DMS53 (cell line): ENCODE results near the gene HIKESHI.
A peak's percentile ranks its signal among the peaks of the same experiment; 100 is the strongest.
"Not testable (repeated sequence)": the region's sequence is repeated elsewhere in the genome, so short reads cannot be mapped to it uniquely, and the experiment has no call there.

Experiments
- DNase-seq: peaks from one replicate; lab custom pipeline; 2025; lab: John Stamatoyannopoulos, UW

HIKESHI gene

DNA sequence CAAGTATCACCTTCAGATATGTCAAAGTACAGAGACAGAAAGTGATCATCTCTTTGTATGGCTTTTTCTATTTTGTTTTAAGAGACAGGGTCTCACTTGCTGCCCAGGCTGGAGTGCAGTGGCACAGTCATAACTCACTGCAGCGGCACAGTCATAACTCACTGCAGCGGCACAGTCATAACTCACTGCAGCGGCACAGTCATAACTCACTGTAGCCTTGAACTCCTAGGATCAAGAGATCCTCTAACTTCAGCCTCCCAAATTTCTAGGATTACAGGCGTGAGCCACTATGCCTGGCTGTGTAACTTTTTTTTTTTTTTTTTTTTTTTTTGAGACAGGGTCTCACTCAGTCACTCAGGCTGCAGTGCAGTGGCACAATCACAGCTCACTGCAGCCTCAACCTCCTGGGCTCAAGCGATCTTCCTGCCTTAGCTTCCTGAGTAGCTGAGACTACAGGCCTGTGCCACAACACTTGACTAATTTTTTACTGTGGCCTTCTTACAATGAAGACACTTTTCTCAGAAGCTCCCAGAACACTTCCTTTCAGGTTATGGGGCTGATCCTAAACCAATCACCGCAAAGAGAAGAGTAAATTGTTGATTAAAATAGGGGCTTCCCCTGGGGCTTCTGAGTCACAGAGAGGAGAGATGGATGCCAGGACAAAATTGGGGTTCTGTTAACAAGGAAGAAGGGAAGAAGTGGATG, 9.0 kb upstream of the HIKESHI start:
- DNase-seq = no peak

DNA sequence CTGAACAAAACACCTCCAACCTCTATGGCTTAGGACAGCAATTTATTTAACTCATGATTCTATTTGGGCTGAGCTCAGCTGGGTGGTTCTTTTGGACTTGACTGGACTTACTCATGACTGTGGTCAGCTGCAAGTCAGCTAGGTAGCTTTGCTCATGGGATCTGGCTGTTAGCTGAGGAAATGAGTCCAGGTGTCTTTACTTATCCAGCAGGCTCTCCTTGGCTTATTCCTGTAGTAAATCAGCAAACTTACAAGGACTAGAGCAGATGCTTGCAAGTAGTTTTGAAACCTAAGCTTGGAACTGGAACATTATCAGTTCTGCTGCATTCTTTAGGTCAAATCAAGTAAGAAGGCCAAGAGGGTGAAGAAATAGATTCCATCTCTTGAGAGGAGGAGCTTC, 8.0 kb upstream of the HIKESHI start:
- no peak for DNase-seq

DNA sequence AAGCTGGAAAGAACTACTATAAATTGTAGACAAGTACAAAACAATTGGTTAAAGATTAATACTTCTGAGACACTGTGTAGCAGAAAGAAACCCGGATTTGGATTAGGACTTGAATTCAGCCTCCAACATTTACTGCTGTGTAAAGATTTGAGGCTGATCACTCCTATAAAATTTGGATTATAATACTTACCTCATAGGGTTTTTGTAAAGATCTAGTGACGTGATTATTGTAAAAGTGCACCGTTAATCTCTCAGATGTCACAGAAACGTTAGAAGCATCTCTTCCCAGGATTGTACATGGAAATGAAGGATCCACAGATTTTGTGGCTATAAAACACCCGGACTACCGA, 323 bp upstream of the HIKESHI start:
- peak; percentile 53 for DNase-seq

DNA sequence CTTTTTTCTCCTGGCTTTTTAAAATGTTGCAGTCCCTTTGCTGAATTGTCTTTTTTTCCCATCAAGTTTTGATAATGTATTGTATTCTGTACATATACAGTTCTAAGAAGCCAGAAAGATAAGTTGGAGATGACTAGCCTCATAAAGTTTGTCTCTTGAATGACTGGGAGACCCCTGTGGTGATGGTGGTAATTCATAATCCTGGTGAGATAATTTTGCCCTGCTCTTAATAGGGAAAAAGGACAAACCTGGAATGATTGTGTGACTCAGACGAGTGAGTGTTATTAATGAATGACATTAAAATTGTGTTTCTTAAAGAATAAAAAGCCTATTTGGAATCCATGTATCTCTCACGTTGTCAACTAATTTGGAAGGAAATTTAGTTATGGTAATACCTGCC, 1.2 kb downstream of the HIKESHI start:
- no peak for DNase-seq

DNA sequence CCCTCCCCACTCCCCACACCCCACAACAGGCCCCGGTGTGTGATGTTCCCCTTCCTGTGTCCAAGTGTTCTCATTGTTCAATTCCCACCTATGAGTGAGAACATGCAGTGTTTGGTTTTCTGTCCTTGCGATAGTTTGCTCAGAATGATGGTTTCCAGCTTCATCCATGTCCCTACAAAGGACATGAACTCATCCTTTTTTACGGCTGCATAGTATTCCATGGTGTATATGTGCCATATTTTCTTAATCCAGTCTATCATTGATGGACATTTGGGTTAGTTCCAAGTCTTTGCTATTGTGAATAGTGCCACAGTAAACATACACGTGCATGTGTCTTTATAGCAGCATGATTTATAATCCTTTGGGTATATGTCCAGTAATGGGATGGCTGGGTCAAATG, 6.7 kb downstream of the HIKESHI start:
- DNase-seq = not testable (repeated sequence)

DNA sequence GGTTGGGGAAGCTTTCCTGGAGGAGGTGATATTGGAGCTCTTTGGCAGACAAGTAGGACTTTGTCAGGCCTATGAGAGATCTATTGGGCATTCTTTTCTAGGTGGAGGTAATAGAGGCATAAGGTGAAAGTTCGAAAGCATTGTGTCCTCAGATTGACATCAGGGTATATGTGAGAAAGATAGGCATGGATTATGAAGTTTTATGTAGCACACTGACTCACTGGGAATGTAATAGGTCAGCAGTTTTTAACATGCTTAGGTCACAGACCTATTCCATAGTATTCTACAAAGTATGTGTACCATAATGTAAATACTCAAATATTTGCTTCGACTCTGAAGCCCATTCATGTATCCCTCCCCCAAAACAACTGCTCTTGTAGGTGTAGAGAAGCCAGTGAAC, 11.8 kb downstream of the HIKESHI start:
- DNase-seq = no peak

DNA sequence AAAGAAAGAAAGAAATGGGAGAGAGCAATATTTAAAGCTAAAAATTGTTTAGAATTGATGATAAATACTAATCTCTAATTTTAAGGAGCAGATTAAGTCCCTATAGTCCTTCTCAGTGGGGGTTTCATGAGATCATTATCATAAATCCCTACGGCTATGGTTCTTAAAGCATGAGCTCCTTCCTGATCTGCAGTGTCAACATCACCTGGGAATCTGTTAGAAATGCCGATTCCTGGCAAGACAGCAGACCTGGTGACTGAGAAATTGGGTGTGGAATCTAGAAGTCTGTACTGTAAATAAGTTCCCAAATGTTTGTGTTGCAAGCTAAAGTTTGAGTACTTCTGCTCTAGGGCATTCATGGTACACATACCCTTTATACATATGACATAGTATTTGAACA, 12.6 kb downstream of the HIKESHI start:
- no peak for DNase-seq

DNA sequence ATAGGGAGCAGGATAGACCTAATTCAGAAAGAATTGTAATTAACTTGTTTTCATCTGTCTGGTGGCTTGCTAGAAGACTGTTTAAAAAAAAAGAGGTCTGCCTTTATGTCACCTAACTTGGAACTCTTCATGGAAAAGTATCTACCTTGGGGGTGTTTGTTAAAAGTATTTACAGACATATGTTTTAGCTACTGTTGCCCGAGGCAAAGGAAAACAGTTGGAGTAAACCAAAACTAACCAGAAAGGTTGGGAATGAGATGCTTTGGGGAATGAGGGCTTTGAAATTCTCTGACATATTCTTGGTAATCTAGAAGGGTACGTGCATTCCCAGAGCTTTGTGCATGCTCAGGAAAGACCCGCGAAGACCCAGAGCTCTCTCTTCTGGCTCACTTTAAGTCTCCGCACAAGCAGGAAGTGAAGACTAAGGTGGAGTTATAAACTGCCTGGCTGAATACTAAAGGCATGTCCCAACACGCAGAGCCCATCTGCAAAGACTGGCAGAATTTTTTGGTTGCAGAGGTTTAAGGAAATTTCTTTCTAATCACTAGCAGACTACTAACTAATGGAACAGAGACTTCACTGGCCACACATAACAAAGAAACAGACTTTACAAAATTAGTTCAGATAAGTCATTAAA, 33.2 kb downstream of the HIKESHI start:
- DNase-seq = no peak

DNA sequence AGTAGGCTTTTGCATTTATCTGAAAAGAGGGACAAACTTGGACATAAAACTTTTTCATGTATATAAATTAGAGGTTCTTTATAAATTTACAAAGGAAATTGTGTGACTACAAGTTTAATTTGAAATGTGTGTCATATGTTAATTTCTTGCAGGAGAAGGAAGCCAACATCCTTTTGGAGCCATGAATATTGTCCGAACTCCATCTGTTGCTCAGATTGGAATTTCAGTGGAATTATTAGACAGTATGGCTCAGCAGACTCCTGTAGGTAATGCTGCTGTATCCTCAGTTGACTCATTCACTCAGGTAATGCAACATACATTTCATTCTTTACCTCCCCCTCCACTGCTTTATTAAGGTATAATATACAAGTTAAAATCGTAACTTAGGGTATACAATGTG, 35.2 kb downstream of the HIKESHI start:
- no peak for DNase-seq

DNA sequence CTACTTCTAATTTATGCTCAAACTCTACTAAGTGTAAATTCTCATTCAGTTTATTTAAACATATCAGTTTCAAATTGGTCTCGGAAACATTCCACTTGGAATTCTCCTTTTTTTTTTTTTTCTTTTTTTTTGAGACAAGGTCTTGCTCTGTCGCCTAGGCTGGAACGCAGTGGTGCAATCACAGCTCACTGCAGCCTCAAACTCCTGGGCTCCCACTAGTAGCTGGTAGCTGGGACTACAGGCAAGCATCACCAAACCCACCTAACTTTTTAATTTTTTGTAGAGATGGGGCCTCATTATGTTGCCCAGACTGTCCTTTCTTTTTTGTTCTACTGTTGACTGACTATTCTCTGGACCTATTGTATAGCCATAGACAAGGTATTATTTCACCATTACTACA, 39.3 kb downstream of the HIKESHI start:
- no peak for DNase-seq

DNA sequence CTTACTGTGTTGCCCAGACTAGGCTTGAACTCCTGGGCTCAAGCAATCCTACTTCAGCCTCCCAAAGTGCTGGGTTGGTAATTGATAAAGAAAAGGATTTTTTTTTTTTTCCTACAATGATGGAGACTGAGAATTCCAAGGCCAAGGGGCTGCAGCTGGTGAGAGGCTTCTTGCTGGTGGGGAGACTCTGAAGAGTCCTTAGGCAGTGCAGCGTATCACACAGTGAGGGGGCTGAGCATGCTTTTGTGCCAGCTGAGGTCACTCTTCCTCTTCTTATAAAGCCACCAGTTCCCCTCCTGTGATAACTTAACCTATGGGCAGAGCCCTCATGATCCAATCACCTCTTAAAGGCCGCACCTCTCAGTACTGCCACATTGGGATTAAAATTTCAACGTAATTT, 44.5 kb downstream of the HIKESHI start:
- DNase-seq = no peak

DNA sequence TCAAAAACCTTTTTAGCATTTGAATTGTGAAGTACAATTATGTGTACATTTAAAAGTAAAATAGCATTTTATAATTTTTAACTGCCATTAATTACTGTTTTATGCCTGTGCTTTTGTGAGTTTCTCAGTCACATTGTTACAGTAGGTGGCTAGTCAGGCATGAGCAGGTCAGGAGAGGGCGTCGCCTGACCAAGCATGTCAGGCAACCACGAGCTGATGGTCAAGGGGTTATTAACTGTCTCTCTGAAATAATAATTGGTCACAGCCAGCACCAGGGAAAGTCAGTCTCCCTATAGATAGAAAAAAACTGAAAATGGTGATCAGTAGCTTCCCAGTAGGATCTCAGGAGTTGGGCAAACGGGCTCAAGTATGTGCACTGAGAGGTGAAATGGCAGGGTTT, 53.2 kb downstream of the HIKESHI start:
- DNase-seq = peak; percentile 32

DNA sequence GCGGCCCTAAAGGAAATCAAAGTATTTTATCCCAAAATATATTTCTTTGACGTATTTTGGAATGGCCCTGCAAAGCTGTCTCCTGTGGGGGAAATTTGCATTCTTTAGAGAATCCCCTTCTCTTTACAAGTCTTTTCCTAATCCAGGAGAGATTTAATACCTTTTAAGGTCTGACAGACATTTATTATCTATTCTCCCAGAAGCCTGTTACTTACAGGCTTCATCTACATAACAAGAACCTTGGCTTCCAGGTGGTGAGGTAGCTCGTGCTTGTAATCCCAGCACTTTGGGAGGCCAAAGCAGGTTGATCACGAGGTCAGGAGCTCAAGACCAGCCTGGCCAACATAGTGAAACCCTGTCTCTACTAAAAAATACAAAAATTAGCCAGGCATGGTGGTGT, 55.4 kb downstream of the HIKESHI start:
- not testable (repeated sequence) for DNase-seq

DNA sequence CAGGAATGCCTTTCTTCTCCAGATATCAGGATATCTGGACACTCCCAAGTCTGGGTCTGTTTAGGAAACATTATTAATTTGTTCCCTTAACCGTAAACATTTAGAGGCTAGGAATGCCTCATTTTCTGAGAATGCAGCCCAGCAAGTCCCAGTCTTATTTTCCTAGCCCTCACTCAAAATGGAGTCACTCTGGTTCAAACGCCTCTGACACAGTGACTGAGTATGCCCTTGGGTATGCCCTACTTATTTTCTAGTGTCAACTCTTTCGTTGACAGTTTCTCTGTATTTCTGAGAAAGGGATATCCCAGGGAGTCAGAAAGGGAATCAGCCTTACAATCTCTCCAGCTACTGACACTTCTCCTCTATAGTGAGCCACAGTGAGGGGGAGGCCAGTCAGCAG, 56.7 kb downstream of the HIKESHI start:
- no peak for DNase-seq

DNA sequence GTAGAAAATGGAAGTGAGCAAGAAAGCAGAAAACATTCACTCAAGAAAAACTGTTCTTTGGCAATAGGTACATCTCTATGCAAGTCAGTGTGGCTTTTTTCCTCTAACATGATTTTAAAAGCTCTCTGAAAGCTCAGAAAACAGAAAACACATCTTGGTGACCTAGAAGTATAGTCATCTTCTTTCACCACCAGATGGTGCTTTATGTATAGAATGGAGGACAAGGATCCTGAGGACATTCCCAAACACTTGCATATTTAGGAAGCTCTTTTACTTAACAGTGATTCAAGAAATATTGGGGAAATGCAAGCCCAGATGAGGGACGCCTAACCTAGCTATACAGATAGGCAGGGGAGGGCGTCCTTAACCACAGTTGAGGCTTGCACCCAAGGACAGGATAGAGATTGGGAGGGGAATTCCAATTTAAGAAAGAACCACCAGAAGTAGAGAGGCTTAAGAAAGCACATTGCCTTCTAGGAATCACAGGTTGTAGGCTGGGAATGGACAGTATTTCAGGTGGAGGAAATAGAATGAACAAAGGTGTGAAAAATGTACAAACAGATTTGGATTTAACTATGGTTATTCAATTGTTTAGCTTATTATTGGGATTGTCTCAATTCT, 58.8 kb downstream of the HIKESHI start:
- DNase-seq = peak; percentile 67

DNA sequence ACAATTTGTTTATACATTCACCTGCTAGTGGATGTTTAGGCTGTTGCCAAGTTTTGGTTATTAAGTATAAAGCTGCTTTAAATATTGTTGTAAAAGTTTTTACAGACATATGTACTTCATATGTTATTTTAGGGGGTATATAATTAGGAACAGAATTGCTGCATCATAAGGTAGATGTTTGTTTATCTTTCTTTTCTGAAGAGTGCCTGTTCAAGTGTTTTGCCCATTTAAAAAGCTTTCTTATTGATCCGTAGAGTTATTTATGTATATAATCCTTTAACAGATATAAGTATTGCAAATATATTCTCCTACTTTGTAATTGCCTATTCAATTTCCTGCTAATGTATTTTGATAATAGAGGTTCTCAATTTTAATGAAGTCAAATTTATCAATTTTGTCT, 61.4 kb downstream of the HIKESHI start:
- no peak for DNase-seq

DNA sequence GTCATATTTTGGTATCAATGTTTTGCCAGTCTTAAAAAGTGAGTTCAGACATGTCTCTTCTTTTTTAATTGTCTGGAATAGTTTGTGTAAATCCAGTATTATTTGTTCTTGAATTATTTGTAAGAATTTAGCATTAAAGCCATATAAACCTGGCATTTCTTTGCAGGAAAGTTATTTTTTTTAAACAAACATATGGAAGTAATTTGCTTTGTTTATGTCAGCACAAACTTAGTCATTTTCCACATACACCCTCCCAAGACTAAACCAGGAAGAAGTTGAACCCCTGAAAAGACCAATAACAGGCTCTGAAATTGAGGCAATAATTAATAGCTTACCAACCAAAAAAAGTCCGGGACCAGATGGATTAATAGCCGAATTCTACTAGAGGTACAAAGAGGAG, 63.5 kb downstream of the HIKESHI start:
- DNase-seq = no peak

DNA sequence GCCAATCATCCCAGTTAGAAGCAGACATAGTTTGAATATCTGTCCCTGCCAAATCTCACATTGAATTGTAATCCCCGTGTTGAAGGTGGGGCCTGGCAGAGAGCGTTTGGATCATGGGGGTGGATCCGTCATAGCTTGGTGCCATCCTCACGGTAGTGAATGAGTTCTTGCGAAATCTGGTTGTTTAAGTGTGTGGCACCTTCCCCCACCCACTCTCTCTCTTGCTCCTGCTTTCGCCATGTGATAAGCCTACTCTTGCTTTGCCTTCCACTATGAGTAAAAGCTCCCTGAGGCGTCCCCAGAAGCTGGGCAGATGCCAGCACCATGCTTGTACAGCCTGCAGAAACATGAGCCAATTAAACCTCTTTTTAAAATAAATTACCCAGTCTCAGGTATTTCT, 67.6 kb downstream of the HIKESHI start:
- no peak for DNase-seq

DNA sequence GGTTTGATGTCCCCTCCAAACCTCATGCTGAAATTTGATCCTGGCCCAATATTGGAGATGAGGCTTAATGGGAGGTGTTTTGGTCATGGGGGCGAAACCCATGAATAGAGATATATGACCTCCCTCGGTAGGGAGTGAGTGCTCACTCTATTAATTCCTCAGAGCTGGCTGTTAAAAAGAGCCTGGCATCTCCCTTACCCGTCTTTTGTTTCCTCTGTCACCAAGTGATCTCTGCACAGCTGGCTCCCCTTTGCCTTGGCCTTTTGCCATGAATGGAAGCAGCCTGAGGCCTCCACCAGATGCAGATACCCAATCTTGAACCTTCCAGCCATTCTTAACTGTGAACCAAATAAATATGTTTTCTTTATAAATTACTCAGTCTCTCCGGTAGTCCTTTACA, 68.1 kb downstream of the HIKESHI start:
- no peak for DNase-seq

DNA sequence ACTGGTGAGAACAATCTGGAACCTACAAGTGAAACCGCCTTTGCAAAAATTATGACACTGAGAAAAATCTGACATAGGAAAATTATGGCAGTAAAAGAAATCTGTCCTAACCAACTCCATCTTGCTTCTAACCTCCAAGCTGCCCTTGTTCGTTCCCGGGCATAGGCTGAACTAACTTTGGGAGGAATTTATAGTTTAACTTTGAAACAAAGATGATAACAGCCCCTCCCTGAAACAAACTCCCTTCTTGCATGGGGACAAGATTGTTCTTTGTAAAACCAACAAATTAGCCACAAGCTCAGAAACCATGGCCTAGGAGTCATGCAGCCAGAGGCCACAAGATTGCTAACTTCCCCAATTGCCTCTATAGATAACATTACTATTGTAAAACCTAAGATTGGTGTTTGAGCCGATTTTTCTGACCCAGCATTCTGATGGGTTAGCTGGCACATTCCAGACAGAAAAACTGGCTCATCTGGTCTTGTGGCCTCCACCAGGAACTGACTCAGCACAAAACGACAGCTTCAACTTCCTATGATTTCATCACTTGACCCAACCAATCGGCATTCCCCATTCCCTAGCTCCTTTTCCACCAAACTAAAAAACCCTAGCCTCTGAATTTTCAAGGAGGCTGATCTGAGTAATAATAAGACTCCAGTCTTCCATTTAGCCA, 69.0 kb downstream of the HIKESHI start:
- peak; percentile 87 for DNase-seq

DNA sequence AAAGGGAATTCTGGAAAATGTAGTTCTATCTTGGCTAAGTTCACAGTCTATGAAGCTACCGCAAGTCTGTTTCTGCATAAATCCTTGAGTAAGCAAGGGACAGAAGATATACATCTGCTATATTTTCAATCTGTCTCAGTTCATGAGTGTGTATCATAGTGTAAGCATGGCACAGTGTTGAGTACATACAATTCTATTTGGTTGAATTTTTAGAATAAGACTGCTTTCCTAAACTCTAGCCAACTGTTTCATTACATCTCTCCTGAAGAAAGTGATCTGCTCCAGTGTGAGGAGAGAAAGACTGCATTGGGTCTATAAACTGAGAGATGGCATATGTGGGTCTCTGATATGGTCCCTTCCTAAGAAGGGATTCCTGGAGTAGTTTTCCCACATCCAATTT, 70.0 kb downstream of the HIKESHI start:
- no peak for DNase-seq

DNA sequence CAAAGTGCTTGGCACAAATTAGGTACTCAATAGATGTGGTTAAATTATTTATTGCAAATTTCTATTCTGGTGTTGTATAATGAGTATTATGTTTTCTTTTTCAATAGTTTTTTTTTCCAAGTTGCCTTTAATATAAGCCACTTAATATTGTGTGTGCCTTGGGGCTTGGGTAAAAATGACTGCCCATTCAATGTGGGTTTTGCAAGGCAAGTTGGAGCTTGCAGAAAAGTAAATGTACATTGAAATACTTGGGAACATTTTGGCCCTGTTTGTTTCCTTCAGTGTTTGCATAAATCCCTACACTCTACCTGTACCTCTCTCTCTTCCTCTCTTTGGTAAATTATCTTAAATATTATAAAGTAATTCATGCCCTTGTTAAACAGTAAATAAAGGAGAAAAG, 70.5 kb downstream of the HIKESHI start:
- no peak for DNase-seq

DNA sequence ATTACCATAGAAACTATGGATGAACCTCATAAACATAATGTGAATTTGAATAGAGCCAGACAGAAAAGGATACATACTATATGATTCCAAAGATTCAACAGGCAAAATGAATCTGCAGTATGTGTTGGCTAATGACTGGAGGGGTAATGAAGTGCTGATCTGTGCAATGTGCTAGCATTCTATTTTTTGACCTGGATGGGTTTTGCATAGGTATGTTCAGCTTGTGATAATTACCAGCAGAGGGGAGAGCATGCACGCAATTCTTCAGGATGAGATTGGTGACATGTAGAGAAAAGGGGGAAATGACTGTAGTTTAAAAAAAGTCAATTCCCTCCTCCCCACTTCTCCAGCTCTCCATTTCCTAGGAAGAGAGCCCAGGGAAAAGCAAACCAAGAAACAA, 72.0 kb downstream of the HIKESHI start:
- no peak for DNase-seq
